GM19099 (cell line): ENCODE data around the gene CASP10.

Experiments used
- POLR2A ChIP-seq: IDR thresholded peaks from 3 replicates; pipeline ENCODE4 v1.6.1; 2011; ENCODE audit warnings: low read depth; ENCODE audit not compliant: insufficient read length; ENCODE audit errors: extremely low read depth

CASP10 gene, protein sequence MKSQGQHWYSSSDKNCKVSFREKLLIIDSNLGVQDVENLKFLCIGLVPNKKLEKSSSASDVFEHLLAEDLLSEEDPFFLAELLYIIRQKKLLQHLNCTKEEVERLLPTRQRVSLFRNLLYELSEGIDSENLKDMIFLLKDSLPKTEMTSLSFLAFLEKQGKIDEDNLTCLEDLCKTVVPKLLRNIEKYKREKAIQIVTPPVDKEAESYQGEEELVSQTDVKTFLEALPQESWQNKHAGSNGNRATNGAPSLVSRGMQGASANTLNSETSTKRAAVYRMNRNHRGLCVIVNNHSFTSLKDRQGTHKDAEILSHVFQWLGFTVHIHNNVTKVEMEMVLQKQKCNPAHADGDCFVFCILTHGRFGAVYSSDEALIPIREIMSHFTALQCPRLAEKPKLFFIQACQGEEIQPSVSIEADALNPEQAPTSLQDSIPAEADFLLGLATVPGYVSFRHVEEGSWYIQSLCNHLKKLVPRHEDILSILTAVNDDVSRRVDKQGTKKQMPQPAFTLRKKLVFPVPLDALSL

DNA sequence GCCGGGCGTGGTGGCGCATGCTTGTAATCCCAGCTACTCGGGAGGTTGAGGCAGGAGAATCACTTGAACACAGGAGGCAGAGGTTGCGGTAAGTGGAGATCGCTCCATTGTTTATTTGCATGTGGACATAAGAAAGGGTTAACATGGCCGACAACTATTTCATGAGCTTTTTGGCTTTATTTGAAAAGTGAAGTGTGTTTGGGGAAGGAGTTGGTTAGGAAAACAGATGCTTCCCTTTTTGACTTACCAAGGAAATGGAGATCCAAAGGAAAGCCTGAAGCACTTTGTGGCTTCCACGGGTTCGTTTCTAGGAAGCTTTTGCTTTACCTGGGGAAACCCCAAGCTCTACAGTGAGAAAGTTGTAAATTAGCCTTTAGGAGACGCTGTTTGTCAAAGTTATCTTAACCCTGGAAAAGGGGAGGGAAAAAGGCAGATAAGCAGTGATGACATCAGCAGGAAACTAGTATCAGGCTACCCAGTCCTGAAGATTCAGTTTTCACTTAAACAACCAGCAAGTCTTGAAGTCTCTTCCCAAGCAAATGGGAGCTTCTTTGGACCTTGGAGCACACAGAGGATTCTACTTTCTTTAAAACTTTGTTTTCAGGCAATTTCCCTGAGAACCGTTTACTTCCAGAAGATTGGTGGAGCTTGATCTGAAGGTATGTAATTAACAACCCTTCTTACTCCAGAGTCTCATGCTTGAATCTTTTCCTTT, at the start of gene CASP10:
Gene CASP10 (plus strand): TSS at position 492 of the 715 bp plus-strand sequence. CDS start 2,637 bp downstream, outside the sequence.
- TF ChIP-seq POLR2A = peak; percentile 43

DNA sequence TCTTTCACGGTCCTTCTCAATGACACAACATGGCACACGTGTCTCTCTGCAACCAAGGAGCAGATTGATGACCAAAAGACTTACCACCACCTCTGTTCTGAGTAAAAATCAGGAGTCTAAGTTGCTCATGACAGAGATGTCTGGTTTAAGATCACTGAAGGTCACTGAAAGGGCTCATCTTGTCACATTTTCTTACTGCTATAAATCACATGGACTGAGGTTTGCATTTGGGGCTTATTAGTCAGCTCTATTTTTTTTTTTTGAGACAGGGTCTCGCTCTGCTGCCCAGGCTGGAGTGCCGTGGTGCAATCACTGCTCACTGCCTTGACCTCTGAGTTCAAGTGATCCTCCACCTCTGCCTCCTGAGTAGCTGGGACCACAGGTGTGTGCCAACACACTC, 47.6 kb upstream of the CASP10 start:
- TF ChIP-seq POLR2A = no peak

DNA sequence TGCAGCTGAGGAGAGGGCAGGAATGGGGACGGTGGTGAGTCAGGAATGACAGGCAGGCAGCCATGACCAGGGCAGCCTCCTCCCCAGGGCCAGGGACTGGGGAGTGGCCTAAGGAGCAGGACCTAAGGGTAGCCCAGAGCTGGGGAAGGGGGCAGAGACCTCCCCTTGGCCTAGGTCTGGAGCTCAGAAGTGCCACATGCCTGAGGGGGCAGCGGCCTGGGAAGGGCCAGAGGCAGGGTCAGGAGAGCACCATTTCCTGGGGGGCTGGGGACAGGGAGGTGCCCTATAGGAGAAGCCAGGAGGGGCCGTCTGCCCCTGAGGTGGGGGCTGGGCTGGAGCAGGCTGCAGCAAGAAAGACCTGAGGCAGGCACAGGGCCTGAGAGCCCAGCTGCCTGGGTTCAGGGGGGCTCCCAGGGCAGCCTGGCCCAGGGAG, 46.0 kb upstream of the CASP10 start:
- TF ChIP-seq POLR2A = no peak

DNA sequence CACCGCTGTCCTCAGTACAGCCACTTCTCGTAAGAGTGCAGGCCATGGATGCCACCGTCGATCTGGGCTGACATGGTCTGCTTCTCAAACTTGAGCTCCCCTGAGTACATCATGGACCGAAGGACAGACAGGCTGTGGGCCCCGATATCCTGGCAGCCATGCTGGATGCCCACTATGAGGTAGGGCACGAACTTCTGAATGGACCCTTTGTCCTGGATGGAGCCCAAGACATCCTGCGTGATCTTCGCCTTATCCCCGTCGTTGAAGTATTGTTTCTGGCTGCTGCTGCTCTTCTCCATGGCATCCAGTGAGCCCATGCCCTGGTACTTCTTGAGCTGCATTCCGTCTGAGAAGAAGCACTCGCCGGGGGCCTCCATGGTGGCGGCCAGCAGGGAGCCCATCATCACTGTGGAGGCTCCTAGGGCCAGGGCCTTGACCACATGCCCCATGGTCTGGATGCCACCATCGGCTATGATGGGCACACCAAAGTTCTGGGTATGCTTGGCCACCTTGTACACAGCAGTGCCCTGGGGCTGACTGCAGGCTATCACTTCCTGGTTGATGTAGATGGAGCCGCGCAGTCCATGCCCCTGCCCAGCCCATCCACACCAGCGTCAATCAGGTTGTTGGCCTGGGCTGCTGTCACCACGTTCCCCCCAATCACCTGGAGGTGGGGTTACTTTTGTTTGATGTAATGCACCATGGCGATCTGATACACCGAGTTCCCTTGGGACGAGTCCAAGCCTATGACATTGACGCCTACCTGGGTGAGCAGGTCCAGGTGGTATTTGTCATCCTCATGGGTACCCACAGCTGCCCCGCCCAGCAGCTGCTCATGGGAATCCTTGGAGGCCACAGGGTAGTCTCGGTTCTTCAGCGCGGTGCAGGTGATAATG, 45.2 kb upstream of the CASP10 start:
- no peak for TF ChIP-seq POLR2A

DNA sequence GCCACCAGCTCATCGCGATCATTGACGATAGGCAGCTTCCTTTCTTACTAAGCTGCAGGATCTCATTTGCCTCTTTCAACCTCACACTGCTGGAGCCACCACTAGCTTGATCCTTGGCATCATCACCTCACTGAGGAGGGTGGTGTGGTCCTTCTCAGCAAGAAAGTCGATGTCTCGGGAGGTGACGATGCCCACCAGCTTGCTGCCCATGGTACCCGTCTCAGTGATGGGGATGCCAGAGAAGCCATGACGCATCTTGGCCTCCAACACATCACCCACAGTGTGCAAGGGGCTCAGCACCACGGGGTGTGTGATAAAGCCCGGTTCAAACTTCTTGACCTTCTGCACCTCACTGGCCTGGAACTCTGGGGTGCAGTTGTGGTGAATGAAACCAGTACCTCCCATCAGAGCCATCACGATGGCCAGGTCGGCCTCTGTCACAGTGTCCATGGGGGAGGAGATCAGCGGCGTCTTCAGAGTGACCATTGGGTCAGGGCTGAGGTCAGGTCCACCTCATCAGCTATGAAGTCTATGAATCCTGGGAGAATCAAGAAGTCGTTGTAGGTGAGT, 44.5 kb upstream of the CASP10 start:
- TF ChIP-seq POLR2A = no peak

DNA sequence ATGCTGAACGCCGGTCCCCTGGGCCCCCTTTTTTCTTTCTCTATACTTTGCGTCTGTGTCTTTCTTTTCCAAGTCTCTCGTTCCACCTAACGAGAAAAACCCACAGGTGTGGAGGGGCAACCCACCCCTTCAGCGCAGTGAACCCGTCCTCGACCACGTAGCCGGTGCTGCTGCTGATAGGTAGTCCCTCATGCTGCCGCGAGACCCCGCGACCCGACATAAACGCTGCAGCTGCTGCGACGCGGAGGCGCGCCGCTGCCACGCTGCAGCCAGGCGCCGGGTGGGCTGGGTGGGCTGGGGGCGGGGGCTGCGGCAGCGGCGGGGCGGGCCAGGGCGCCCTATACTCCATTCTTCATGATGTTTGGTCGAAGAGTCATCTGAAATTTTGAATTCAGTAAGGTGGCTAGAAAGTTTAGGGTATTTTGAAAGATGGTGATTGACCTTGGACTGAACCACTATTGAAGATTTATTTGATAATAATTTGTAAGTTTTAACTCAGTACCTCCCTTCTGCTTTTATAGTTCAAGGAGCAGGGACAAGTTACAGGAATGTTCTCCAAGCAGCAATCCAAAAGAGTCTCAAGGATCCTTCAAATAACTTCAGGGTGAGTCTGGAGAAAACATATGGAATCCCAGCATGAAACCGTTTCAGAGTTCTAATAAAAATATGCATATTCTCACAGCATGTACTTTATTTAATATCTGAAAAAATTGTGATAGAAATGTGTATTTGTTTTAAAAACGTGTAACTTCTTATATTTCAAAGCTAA, 42.9 kb upstream of the CASP10 start:
- TF ChIP-seq POLR2A = no peak

DNA sequence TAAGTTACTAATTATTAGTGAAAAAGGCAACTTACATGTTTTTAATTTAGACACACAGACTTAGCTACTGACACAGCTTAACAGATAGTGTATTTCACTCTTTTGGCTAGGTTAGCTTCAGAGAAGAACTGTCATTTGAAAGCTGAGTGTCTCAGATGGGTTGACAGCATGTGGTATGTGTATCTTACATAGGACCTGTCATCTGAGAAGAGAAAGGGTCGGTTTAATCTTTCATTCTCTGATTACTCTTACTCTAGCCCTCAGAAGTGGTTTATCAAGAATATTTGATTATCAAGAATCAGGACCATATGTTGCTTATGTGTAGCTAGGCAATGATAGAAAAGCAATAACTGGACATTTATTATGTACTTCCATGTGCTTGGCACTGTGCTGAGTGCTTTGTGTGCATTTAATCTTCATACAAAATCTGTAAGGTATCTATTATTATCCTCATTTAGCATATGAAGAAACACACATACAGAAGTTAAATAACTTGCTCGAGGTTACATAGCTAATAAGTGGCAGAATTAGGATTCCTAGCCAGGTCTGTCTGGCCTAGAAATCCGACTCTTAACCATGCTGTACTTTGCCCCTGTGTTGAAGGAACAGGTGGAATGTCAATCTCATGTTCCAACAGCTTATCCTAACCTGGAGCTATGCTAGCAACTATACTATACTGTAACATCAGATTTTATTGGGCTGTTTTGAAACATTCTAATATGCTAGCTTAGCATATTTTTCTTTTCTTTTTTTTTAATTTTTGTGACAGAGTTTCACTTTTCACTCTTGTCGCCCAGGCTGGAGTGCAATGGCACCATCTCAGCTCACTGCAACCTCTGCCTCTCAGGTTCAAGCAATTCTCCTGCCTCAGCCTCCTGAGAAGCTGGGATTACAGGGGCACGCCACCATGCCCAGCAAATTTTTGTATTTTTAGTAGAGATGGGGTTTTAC, 38.6 kb upstream of the CASP10 start:
- peak; percentile 14 for TF ChIP-seq POLR2A

DNA sequence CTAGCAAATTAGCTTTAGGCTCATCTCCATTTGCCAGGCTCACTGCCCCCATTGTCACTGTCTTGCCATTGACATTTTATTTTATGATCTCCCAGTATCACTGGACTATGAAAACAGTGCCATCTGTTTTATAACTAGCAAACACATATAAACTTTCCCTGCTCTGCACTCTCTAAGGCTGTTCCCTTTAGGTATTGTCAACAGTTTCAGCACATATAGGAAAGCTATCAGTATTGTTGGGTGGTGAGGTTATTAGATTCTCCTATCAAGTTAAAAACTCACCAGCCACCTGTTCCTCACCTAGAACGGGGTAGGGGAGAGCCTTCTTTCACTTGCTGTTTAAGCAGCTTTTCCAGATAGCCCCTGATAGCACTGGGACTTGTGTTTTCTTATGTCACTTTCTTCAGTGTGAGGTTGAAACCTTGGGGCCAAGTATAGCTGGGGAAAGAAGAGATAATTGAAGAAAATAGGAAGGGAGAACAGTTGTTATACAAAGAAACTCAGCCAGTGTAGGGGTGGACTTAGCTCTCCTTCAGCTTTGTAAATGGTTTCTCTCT, 34.4 kb upstream of the CASP10 start:
- no peak for TF ChIP-seq POLR2A

DNA sequence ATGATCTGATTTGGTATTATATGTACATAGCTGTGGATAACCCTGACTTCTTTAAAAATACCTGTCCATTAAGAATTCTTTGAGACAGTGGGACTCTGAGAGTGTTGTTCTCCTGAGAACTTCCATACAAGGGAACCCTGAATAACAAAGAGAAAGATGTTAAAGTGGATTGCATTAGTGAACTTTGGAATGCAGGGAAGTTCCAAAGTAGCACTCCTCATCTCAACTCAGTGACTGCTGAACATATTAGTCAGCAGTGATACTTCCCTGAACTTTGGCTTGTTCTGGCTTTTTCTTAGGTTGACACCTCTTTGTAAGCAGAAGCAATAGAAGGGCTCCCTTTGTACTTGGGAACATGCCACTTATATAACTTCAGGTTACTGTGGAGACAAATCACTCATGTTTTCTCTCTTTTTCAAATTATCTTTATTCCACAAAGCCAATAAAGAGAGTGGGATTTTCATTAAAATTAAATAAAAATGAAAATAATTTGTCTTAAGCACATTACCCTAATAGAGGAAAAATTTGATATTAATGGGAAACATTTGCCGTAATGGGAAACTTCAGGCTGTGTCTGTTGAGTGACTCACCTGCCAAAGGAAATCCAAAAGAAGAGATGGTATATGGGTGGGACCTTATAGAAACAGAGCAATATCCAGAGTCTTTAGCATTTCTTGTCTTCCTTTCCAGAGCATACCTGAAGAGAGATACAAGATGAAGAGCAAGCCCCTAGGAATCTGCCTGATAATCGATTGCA, 33.7 kb upstream of the CASP10 start:
- no peak for TF ChIP-seq POLR2A

DNA sequence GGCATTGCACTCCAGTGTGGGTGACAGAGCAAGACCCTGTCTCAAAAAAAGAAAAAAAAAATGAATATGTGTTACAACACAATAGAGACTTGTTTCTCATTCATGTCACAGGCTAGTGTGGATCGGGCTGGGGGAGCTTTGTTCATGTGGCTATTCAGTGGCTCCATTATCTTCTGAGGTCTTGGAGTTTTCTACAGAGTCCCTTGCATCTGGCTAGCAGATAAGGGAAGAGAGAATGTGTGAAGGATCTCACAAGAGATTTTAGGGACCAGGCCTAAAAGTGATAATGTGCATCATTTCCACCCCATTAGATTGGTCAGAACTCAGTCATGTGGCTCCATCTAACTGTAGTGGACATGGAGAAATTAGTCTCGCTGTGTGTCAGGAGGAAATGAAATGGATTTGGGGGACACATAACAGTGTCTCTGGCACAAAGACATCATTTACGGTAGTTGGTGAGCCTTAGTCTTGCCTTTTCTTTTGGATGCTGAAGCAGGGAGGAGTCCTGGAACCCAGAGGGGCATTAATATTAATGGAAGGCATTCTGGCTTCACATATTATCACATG, 32.4 kb upstream of the CASP10 start:
- TF ChIP-seq POLR2A = no peak
